Hepatocyte (in vitro differentiated cells): ENCODE results near the gene PTPRH.

ENCODE experiments used
- CTCF ChIP-seq: fragments of 200-600 bp; sonication (generic); IDR thresholded peaks from 2 replicates; pipeline ENCODE4 v1.5.1; 2016; ENCODE audit warnings: antibody characterized with exemption, mild to moderate bottlenecking; ENCODE audit not compliant: poor library complexity
- EZH2 ChIP-seq: fragments of 200-600 bp; sonication (generic); IDR thresholded peaks from 2 replicates; pipeline ENCODE4 v1.6.1; 2016; ENCODE audit warnings: antibody characterized with exemption, mild to moderate bottlenecking, borderline replicate concordance
- EZH2phosphoT487 ChIP-seq: fragments of 200-600 bp; sonication (generic); IDR thresholded peaks from one replicate; pipeline ENCODE4 v1.6.1; 2018; ENCODE audit warnings: antibody characterized with exemption, mild to moderate bottlenecking, low read depth, moderate library complexity; ENCODE audit not compliant: unreplicated experiment, severe bottlenecking

DNA sequence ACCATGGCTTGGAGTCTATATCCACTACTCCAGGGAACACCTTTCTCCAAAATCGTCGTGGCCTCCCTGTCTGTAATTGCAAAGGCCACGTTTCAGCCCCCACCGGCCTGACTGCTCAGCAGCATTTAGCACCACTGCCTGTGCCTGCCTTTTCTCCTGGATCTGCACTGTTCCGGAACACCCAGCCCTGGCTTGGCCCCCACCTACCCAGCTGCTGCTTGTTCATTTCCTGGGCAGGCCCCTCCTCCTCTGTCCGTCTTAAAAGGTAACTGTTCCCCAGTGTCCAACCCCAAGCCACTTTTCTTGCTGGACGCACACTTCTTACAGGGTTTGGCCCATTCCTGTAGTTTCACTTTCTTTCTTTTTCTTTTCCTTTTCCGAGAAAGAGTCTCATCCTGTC lies 20.7 kb downstream of the PTPRH start:
- TF ChIP-seq CTCF, result no peak
- TF ChIP-seq EZH2, result no peak
- TF ChIP-seq EZH2phosphoT487, result no peak
